NCI-H2196 treated with DMSO at 0.1 percent for 48 hours (cell line): ENCODE measurements around the gene EIF3I.

Source experiments
- DNase-seq: peaks from one replicate; lab custom pipeline; 2025; ENCODE audit not compliant: unreplicated experiment; lab: John Stamatoyannopoulos, UW

The EIF3I gene

GRCh38 chr1:32198237-32199042 is 23.8 kb upstream of the EIF3I start:
- DNase-seq, result no peak

GRCh38 chr1:32199043-32199716 is 23.0 kb upstream of the EIF3I start:
- DNase-seq, result no peak

DNA sequence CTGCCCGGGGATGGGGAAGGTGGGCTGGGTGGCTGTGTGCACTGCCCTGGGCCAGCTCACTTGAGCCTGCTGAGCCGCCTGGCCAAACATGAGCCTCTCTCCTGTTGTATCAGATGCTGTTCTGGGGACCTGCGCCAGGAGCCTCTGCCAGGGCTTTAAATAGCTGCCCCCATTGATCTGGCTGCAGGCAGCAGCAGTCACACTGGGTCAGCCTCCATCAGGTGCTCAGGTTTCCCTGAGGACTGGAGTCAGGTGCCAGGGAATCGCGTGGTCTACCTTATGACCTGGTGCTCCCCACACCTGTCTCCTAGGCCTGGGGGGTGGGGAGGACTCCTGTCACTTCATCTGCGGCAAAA is 22.5 kb upstream of the EIF3I start:
- DNase-seq, result peak; percentile 77

GRCh38 chr1:32200226-32201010 is 21.8 kb upstream of the EIF3I start, which contains the start of gene CCDC28B:
Gene CCDC28B, plus strand, starts transcription at chr1:32200595. Its CDS starts 1,341 bp downstream, at chr1:32201936.
- peak; percentile 51 for DNase-seq

GRCh38 chr1:32201011-32201855 is 21.0 kb upstream of the EIF3I start:
- no peak for DNase-seq

DNA sequence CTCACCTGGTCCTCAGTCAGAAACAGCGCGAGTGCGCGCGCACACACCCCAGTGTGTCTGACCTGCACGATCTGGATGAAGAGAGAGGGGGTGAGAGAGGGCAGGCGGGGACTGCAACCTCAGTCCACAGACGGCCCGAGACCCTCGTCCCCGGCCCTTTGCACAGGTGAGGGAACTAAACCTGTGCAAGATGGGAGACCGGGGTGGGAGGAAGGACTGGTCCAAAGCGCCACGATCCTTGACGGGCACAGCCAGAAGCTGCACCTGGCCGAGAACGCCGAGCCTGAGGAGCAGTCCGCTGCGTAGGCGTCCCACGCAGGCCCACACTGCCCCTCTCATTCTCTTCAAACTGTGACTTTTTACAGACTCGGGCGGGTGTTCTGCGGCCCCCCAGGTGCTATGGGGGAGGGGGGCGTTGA is 17.3 kb upstream of the EIF3I start:
- no peak for DNase-seq

DNA sequence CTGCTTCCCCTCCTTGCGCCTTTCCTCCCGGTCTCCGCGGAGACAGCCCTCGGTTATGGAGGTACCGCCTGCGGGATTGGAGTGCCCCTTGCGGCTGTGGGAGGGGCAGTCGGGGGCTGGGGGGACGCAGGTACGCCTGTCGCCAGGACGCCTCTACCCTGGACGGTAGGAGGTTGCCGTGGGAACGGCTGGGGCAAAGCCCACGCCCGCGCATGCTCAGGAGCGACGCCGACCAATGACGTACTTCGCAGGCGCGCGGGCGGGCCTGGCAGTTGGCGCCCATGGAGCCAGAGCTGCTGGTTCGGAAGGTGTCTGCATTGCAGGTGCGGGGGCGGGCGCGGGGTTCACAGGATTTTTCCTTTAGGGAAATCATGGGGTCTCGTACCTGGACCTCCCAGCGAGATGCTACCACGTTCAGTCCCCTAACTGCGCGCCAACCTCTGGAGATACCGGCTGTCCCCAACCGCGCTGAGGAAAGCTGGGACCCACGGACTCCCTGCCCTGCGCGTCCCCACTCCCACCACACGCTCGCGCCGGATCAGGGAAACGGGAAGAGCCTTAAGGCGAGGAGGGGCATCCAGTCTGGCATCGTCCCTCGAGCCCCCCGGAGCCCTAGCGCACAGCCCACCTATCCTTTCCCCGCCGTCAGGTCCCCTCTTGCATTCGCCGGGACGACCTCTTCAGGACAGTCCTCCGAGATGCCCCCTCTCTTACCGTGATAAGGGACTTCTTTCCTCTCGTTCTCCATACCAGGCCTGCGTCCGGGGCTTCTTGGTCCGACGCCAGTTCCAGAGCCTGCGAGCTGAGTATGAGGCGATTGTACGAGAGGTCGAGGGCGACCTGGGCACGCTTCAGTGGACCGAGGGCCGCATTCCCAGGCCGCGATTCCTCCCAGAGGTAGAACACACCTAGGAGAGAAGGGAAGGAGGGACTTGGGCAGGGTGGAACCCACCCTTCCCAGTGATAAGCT is 16.5 kb upstream of the EIF3I start, which contains the start of gene IQCC:
TSS of gene IQCC (plus strand) at position 271 of the 970 bp plus-strand sequence. CDS start at position 282, 11 bp downstream.
- peak; percentile 88 for DNase-seq

GRCh38 chr1:32208469-32208868 is 13.7 kb upstream of the EIF3I start:
- no peak for DNase-seq

DNA sequence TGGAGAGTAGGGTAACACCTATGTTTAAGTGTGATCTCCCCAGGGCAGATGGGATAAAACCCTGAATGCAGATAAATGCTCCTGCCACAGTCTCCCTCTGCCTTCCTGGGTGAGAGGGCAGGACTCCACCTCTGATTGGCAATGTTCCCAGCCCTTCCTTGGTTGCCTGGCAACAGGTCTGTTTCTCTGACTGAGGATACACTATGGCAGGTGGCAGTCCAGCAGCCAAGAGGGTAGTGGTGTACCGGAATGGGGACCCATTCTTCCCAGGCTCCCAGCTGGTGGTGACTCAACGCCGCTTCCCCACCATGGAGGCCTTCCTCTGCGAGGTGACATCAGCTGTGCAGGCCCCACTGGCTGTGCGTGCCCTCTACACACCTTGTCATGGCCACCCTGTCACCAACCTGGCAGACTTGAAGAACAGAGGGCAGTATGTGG is 13.3 kb upstream of the EIF3I start, which contains the start of gene DCDC2B:
TSS of gene DCDC2B (plus strand) at position 199 of the 438 bp plus-strand sequence. CDS start at position 204, 5 bp downstream.
- DNase-seq, result peak; percentile 91

GRCh38 chr1:32215629-32216480 is 6.4 kb upstream of the EIF3I start:
- peak; percentile 66 for DNase-seq

DNA sequence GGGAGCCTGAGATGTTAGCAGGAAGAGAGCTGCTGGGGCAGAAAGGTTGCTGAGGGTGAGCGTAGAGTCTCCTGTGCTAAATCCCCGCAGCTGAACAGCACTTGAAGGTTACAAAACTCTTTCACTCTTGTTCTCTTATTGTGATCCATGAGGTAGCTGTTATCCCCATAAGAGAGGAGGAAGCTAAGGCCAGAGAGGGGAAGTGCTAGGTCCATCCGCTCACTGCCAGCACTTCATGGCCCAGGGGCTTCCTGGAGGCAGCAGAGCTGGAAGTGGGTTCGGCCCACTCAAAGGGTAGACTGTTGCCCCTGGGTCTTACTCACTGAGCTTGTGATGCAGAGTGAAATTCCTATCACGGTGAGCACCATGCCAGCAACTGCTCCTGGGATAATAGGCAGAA is 5.6 kb upstream of the EIF3I start:
- no peak for DNase-seq

DNA sequence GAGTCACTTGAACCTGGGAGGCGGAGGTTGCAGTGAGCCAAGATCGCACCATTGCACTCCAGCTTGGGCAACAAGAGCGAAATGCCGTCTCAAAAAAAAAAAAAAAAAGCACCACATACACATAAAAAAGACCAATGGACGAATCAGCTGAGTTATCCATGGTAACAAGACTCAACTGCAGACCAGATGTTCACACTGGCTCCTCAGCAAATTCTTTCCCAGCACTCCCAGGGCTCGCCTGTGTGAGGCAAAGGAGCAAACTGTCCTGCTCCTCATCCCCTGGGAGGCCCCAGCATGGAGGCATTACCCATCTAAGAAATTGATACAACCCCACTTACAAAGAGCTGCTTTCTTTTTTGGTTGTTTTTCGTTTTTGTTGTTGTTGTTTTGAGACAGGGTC is 3.2 kb upstream of the EIF3I start:
- no peak for DNase-seq

- no peak for DNase-seq
These were observed 1.2 kb upstream of the EIF3I start for GRCh38 chr1:32220746-32221580.

DNA sequence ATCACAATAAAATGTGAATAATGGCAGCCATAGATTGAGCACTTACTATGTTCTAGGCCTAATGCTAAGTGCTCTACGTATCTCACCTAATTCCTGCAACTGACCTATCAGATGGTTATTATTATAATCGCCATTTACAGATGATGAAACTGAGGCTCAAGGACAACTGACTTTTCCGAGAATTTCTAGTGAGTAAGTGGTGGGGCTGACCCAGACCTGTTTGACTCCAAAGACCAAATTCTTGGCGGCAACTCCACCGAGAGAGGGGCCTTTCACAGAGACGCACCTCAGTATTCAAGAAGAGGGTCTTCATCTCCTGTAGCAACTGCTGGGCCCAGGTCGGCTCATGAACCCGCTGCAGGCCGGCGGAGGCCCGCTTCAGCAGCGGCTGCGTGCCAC is 627 bp upstream of the EIF3I start:
- DNase-seq, result no peak

DNA sequence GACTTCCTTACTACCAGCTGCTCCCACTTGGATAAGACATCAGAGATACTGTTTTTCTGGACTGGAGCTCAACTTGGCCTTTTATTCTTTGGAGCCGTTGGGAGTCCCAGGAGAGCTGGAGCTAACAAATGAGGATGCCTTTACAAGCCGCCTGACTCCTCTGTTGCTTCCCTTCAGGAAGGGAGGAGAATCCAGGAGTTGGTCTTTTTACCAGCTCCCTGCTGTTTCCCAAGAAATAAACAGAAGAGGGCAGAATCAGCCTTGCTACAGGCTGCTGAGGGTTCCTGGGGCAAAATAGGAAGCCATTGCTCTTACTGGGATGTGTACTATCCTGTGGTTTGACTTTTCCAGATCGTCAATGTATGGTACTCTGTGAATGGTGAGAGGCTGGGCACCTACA is 1.5 kb downstream of the EIF3I start:
- DNase-seq, result no peak

- DNase-seq, result no peak
These were observed 2.1 kb downstream of the EIF3I start for GRCh38 chr1:32224285-32224684.

GRCh38 chr1:32228771-32229170 is 6.6 kb downstream of the EIF3I start:
- no peak for DNase-seq
